ENCODE data around the gene EDEM2.
"Not testable (repeated sequence)": the region's sequence is repeated elsewhere in the genome, so short reads cannot be mapped to it uniquely, and the experiment has no call there.

The EDEM2 gene

GRCh38 chr20:35192118-35192872 lies 45.2 kb upstream of the EDEM2 start:
- Histone ChIP-seq H3K79me2 (ENCODE audit: insufficient read depth, low read length) (no peaks in the 10 kb centered on the region), H2AFZ (ENCODE audit: low read depth, low read length, severe bottlenecking) (no peak overlapping the region), H3F3A (ENCODE audit: insufficient read depth) (no peaks in the 10 kb centered on the region), H3K4me3 (ENCODE audit: insufficient read depth, low read length, poor library complexity, severe bottlenecking) (no peak overlapping the region), H3K27me3 (ENCODE audit: low read length) (no peaks in the 10 kb centered on the region), H3K4me2 (ENCODE audit: low read depth, low read length, poor library complexity, severe bottlenecking) (no peak overlapping the region), H3K9me2 (replicated peaks; ENCODE audit: insufficient read depth, low read length) (no peaks in the 10 kb centered on the region), H3K9me3 (ENCODE audit: insufficient read depth, low read length) (peaks cover 12% of the 10 kb centered on the region; the same call in 1 of the 2 replicates), H3K27ac (ENCODE audit: low read depth, low read length) (no peak overlapping the region), H3K36me3 (ENCODE audit: low read length) (no peaks in the 10 kb centered on the region), H4K20me1 (ENCODE audit: low read depth, low read length) (no peaks in the 10 kb centered on the region), H3K9ac (ENCODE audit: low read length) (no peak overlapping the region)
- no peak for TF ChIP-seq CTCF (IDR thresholded peaks at IDR 0.05; ENCODE audit: insufficient read depth, low read length, poor library complexity, severe bottlenecking)
- TF ChIP-seq EZH2phosphoT487 (conservative IDR thresholded peaks at IDR 0.05; ENCODE audit: low read length), result no peak

- TF ChIP-seq EZH2phosphoT487 (conservative IDR thresholded peaks at IDR 0.05; ENCODE audit: low read length) (no peak), CTCF (IDR thresholded peaks at IDR 0.05; ENCODE audit: insufficient read depth, low read length, poor library complexity, severe bottlenecking) (no peak)
- H4K20me1 ChIP-seq (ENCODE audit: low read depth, low read length), result no peaks in the 10 kb centered on the region
- no peak overlapping the region for H3K27ac ChIP-seq (ENCODE audit: low read depth, low read length)
- H2AFZ ChIP-seq (ENCODE audit: low read depth, low read length, severe bottlenecking), result no peak overlapping the region
- peaks cover 5% of the 10 kb centered on the region; the same call in 1 of the 2 replicates for H3K9me3 ChIP-seq (ENCODE audit: insufficient read depth, low read length)
- H3K9ac ChIP-seq (ENCODE audit: low read length), result no peak overlapping the region
- no peak overlapping the region for H3K4me2 ChIP-seq (ENCODE audit: low read depth, low read length, poor library complexity, severe bottlenecking)
- no peak overlapping the region for H3K4me3 ChIP-seq (ENCODE audit: insufficient read depth, low read length, poor library complexity, severe bottlenecking)
- H3K36me3 ChIP-seq (ENCODE audit: low read length), result no peaks in the 10 kb centered on the region
- no peaks in the 10 kb centered on the region for H3K27me3 ChIP-seq (ENCODE audit: low read length)
- no peaks in the 10 kb centered on the region for H3K79me2 ChIP-seq (ENCODE audit: insufficient read depth, low read length)
- H3F3A ChIP-seq (ENCODE audit: insufficient read depth), result no peaks in the 10 kb centered on the region
- H3K9me2 ChIP-seq (replicated peaks; ENCODE audit: insufficient read depth, low read length), result no peaks in the 10 kb centered on the region
Observed at GRCh38 chr20:35191419-35192117, 44.4 kb upstream of the EDEM2 start.

GRCh38 chr20:35190556-35190955 lies 43.4 kb upstream of the EDEM2 start:
- TF ChIP-seq EZH2phosphoT487 (conservative IDR thresholded peaks at IDR 0.05; ENCODE audit: low read length), result no peak
- no peak for TF ChIP-seq CTCF (IDR thresholded peaks at IDR 0.05; ENCODE audit: insufficient read depth, low read length, poor library complexity, severe bottlenecking)
- no peaks in the 10 kb centered on the region for H3K9me2 ChIP-seq (replicated peaks; ENCODE audit: insufficient read depth, low read length)
- H3K9me3 ChIP-seq (ENCODE audit: insufficient read depth, low read length), result no peaks in the 10 kb centered on the region
- H3K79me2 ChIP-seq (ENCODE audit: insufficient read depth, low read length), result no peaks in the 10 kb centered on the region
- H3K9ac ChIP-seq (ENCODE audit: low read length), result no peak overlapping the region
- H3K36me3 ChIP-seq (ENCODE audit: low read length), result no peaks in the 10 kb centered on the region
- H4K20me1 ChIP-seq (ENCODE audit: low read depth, low read length), result no peaks in the 10 kb centered on the region
- H3K27ac ChIP-seq (ENCODE audit: low read depth, low read length), result no peak overlapping the region
- H3K27me3 ChIP-seq (ENCODE audit: low read length), result no peaks in the 10 kb centered on the region
- no peak overlapping the region for H3K4me2 ChIP-seq (ENCODE audit: low read depth, low read length, poor library complexity, severe bottlenecking)
- H3K4me3 ChIP-seq (ENCODE audit: insufficient read depth, low read length, poor library complexity, severe bottlenecking), result no peak overlapping the region
- H3F3A ChIP-seq (ENCODE audit: insufficient read depth), result no peaks in the 10 kb centered on the region
- H2AFZ ChIP-seq (ENCODE audit: low read depth, low read length, severe bottlenecking), result no peak overlapping the region

GRCh38 chr20:35189223-35189622 lies 42.1 kb upstream of the EDEM2 start:
- H3K9me3 ChIP-seq (ENCODE audit: insufficient read depth, low read length); H2AFZ ChIP-seq (ENCODE audit: low read depth, low read length, severe bottlenecking); H3K9me2 ChIP-seq (replicated peaks; ENCODE audit: insufficient read depth, low read length); H3K27ac ChIP-seq (ENCODE audit: low read depth, low read length); H3F3A ChIP-seq (ENCODE audit: insufficient read depth); H3K4me3 ChIP-seq (ENCODE audit: insufficient read depth, low read length, poor library complexity, severe bottlenecking); H3K9ac ChIP-seq (ENCODE audit: low read length); H3K4me2 ChIP-seq (ENCODE audit: low read depth, low read length, poor library complexity, severe bottlenecking); H4K20me1 ChIP-seq (ENCODE audit: low read depth, low read length); H3K27me3 ChIP-seq (ENCODE audit: low read length); H3K36me3 ChIP-seq (ENCODE audit: low read length); H3K79me2 ChIP-seq (ENCODE audit: insufficient read depth, low read length): not testable (repeated sequence)

Data from SU-DHL-6 (cell line).